ACHN (cell line): ENCODE results near the gene KRIT1.
"Not testable (repeated sequence)": the region's sequence is repeated elsewhere in the genome, so short reads cannot be mapped to it uniquely, and the experiment has no call there.

Experiments used
- DNase-seq: peaks from one replicate; pipeline ENCODE4 v3.0.0-alpha.2; 2015
- in situ Hi-C: cut with HindIII; loops from 2 replicates; pipeline ENCODE4 v1.10.0; 2017; ENCODE audit warnings: low sequenced_read_pairs, low pct_ligation_motif_present, low pct_unique_long_range_greater_than_20kb

The KRIT1 gene

GRCh38 chr7:92169529-92169928 is 76.2 kb downstream of the KRIT1 start:
- in situ Hi-C loops = not testable (repeated sequence)

GRCh38 chr7:92161271-92161670 is 84.4 kb downstream of the KRIT1 start:
- no peak for DNase-seq
- in situ Hi-C loops = no loop called here

More at GRCh38 chr7:92169529-92169928, 76.2 kb downstream of the KRIT1 start:
- DNase-seq = not testable (repeated sequence)

GRCh38 chr7:92158660-92159575 is 86.8 kb downstream of the KRIT1 start:
- in situ Hi-C loops = no loop called here
- DNase-seq = peak; percentile 56

GRCh38 chr7:92156990-92157389 is 88.7 kb downstream of the KRIT1 start:
- no peak for DNase-seq
- in situ Hi-C loops = no loop called here

GRCh38 chr7:92155108-92155739 is 90.5 kb downstream of the KRIT1 start:
- no peak for DNase-seq
- in situ Hi-C loops = no loop called here

- in situ Hi-C loops = no loop called here
- DNase-seq = no peak
Measured at GRCh38 chr7:92150450-92151017, 95.2 kb downstream of the KRIT1 start.

DNA sequence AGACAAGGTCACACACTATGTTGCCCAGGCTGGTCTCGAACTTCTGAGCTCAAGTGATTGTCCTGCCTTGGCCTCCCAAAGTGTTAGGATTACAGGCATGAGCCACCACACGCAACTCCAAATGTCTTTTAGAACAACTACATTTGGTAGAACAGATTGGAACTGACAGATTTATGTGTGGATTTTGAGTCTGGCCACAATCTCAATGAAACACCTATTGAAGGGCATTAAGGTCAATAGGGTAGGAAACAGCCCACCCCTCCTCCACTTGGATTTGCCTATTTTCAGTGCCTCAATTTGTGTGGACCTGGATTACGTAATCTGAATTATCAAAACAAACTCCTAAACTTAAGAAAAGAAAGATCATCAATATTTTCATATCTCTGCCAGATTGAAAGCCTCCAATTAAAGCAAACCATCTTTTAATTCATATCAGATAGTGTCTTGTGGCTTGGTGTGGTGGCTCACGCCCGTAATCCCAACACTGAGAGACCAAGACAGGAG is 95.9 kb downstream of the KRIT1 start:
- in situ Hi-C loops = no loop called here
- no peak for DNase-seq
